HT1080 (cell line): ENCODE data around the gene VAMP5. TPM values are rescaled to one million over a fixed set of nuclear protein-coding genes. Genes with fewer than 3 reads are reported as not detected.
A peak's percentile ranks its signal among the peaks of the same experiment; 100 is the strongest.
"Not testable (repeated sequence)": the region's sequence is repeated elsewhere in the genome, so short reads cannot be mapped to it uniquely, and the experiment has no call there.

ENCODE experiments used
- DNase-seq: peaks from one replicate; pipeline ENCODE4 v3.0.0-alpha.2; 2015; ENCODE audit warnings: low read depth
- total RNA-seq: library from RNA; depleted of rRNA; stranded (reverse); fragments of >200 nt; shearing (Covaris generic); gene quantifications from 2 replicates; pipeline ENCODE4 v1.2.3, GENCODE V29; 2014

The VAMP5 gene
- total RNA-seq, 1 experiment from 2014 or later, result not detected

DNA sequence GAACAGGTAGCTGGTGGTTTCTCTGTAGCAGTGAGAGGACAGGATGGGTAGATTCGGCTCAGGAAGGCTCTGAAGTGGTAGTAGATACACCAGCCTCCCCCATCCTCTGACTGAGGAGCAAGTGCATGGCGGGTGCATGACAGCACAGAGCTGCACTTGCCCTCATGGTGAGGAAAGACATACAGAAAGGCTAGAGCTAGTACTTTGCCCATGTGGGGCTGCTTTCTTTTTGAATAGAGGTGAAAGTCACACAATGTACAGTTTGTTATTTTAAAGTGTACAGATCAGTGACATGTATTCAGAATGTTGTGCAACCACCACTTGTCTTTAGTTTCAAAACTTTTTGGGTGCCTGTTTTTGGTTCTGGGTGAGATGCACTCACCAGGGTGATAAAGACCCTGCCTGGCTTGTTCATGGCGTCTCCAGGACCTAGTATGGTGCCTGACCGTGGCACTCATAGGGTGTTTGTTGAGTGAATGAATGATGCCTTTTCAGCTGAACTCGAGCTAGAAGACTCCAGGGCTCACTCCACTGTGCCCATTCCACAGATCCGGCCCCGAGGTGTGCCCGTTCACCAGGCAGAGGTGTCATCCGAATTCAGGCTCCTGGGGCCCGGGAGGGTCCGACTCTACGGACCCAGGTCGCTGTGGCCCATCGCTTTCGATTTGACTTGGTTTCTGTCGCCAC, 421 bp upstream of the VAMP5 start:
- DNase-seq, result no peak

DNA sequence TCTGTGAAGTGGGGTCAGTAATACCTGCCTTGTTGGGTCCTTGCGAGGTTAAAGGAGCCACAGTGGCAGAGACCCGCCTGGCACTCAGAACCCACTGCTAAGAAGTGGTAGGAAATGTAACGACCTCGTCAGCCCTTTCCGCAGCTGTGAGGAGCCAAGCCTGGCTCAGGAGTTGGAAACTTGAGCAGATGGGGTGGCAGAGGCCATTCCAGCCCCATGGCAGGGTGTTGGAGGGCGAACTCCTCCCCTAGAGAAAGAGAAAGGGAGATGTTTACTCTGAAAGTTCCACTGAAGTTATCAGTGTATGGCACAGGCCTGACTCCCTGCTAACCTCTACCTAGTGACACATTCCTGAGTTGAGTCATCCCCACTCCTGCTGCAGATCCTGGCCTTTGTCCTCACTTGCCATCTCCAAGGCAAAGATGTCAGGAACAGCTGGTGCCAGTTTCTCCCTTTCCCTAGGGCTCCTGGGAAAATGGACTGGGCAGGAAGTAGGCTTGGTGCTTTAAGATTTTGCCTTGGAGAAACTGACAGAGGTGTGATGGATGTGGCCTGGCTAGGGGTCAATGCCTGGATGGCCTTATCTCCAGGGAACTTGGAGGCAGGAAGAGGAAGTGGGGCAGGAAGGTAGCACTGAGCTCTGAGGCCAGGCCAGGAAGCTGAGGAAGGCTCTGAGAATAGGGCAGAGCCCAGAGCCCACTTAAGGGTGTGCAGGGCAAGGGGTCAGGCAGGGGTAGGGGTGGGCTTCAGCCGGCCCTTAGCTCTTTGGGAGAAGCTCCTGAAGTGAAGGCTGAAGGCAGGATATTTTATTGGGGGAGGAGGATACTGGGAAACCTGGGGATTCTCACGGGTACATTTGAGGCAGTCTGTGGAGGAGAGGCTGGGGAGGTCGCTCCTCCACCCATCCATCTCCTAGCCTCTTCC, 888 bp downstream of the VAMP5 start:
- peak; percentile 82 for DNase-seq

DNA sequence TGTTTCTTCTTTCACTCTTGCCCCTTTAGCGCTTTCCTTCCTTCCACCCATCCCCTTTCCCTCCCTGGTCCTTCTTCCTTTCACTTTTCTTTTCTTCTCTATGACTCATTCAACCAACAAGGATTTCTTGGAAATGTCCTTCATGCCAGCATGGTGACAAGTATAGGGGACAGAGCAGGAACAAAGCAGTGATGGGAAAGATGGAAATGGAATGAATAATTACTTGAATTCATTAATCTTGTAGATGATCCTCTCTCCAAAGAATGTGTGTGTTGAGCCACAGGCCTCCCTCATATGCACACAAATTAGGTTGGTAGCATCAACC, 1.5 kb downstream of the VAMP5 start:
- DNase-seq, result peak; percentile 64

DNA sequence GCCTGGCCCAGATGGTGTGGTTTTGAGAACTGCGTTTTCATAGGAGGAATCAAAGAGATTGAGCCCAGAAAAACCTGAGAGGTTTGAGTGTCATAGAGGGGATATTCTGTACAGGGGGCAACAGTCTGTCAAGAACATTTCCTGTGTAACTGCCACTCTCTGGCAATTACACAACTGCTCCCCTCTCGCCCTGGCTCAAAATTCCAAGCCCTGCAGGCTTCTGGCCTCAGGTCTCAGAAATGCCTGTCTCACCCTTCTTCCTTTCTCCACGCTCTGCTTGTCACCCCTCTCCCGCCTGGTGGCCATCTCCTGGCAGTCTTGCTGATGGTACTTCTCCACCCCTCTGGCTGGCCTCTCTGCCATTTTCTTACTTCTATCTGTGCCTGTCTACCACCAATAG, 4.0 kb downstream of the VAMP5 start:
- DNase-seq, result no peak

DNA sequence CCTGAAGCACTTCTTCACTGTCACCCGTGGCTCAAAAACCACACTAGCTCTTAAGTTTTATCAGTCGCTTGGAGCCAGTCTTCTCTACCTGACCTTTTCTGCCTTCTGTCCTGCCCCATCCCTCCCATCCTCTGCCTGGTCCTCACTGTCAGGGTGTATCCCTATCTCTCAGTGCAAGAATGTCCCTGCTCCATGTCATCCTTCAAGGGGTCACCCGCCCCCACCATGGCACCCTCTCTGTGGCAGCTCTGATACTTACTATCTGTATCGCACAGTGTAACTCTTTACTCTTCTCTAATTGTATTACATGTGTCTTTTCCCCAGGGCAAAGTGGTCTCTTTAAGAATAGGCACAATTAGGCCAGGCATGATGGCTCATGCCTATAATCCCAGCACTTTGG, 4.4 kb downstream of the VAMP5 start:
- DNase-seq, result no peak

DNA sequence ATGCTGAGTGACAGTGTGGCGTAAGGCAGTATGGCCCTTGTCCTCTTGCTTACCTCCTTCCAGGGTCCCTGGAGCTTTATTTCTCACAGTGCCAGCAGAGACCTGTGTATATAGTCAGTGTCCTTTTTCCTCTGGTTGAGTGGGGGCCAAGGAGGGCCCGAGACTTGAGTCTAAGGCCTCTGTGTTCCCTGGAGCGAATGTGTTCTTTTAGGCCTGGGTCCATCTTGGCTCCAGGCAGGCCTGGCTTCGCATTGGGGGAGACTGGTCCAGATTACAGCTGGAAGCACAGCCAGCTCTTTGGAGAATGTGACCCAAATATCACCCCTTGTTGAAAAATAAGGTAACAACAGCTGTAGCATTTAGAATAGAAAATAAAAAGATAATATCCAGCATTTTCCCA, 5.0 kb downstream of the VAMP5 start:
- no peak for DNase-seq

DNA sequence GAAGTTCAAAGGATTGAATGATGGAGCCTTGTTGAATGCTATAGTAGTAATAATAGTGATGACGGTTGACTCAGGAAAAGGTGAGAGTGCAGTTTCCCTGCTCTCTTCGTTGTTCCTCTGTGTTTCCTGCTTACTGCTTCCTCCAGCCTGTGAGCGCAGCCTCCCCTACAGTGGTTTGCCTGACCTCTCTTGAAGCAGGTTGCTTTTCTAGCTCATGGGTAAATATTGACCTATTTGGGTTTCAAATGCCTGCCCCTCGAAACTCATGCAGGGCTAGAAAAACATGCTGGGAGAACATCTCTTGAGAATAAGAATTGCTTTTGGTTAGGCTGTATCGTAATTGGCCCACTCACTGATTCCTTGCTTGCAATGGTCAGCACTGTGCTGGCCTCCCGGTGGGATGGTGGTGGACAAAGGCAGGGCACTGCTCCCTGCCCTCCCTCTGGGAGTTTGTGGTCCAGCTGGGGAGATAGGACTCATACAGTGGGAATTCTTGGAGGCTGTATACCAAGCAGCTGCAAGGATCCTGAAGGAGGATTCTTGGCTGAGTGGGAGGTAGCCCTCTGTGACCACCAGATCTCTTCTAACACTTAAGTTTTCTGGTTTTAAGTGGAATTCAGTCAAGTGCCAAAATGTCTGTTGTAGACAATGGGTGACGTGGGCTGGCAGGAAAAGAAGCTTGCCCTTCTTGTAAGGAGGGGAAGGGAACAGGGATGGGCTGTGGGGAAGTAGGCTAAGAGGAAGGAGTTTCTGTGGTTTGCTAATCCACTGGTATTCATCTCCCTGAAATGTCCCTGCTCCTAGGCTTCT, 6.0 kb downstream of the VAMP5 start:
- peak; percentile 75 for DNase-seq

DNA sequence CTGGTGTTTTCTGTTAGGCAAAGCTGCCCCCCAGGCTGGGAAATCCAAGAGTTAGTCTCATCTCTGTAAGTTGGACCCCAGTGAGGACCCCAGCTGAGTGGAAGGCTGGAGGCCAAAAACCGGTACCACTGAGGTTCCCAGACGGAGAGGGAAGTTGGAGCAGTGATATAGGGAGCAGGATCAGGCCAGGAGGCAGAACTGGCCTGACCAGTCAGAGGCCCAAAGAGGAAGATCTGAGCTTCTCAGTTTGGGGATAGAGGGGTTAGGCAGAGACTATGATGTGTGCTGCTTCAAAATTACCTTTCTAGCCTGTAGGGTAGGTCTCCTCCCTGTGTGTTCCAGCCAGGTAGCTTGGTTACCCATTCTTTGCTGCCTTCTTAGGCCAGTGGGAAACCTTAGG, 6.7 kb downstream of the VAMP5 start:
- no peak for DNase-seq

DNA sequence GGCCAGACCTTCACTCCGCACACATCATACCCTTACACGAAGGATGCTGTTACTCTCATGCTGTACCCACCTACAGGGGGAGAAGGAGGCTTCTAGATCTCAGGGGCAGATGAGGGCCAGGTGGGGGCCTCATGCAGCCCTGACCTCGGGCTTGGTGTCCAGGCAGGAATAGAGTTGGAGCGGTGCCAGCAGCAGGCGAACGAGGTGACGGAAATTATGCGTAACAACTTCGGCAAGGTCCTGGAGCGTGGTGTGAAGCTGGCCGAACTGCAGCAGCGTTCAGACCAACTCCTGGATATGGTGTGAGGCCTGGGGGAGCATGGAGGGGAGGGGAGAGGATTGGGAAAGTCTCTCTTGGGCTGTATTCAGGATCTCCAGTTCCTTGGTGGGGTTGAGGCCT, 7.3 kb downstream of the VAMP5 start:
- no peak for DNase-seq

DNA sequence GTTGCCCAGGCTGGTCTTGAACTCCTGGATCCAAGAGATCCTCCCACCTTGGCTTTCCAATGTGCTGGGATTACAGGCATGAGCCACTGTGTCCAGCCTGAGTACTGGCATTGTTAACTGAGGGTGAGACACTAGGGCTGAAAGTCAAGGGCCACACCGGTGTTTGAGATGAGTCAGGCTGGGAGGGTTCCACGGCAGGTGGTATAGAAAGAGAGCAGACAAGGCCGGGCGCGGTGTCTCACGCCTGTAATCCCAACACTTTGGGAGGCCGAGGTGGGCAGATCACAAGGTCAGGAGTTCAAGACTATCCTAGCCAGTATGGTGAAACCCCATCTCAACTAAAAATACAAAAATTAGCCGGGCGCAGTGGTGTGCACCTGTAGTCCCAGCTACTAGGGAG, 8.1 kb downstream of the VAMP5 start:
- not testable (repeated sequence) for DNase-seq

DNA sequence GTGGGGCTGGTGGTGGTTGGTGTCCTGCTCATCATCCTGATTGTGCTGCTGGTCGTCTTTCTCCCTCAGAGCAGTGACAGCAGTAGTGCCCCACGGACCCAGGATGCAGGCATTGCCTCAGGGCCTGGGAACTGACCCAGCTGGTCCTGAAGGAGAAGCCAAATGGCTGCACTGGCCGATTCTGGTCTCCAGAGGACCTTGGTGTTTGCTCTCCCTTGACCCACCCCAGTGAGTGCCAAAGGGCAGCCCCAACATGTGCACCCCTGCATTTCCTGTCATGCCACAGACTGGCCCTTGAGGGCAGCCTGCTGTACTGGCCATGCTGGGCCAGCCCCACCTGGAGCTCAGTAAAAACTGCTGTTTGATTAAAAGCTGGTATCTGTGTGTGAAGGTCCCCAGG, 8.8 kb downstream of the VAMP5 start:
- DNase-seq, result no peak

DNA sequence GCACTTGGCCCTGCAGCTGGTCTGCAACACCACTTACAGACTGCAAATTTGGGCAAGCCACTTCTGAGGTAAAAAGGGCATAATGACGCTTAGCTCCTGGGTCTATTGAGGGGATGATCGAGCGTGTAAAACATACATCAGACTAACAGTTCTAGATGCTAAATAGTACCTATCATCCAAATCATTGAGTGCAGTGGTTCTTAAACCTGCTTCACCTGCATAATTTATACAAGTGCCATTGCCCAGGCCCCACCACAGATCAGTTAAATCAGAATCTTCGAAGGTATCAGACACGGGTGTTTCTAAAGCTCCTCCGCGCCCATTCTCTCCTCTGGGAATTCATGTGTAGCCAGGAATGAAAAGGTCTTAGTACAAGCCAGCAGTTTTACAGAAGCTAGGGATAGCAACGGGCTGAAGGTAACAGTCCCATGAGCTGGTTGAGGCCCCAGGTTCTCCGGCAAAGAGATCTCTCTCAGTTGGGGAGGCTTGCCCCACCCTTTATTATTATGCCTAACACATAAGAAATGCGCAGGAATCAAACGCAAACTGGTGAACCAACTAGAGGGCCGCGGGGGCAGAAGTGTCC, 10.6 kb downstream of the VAMP5 start:
- no peak for DNase-seq

DNA sequence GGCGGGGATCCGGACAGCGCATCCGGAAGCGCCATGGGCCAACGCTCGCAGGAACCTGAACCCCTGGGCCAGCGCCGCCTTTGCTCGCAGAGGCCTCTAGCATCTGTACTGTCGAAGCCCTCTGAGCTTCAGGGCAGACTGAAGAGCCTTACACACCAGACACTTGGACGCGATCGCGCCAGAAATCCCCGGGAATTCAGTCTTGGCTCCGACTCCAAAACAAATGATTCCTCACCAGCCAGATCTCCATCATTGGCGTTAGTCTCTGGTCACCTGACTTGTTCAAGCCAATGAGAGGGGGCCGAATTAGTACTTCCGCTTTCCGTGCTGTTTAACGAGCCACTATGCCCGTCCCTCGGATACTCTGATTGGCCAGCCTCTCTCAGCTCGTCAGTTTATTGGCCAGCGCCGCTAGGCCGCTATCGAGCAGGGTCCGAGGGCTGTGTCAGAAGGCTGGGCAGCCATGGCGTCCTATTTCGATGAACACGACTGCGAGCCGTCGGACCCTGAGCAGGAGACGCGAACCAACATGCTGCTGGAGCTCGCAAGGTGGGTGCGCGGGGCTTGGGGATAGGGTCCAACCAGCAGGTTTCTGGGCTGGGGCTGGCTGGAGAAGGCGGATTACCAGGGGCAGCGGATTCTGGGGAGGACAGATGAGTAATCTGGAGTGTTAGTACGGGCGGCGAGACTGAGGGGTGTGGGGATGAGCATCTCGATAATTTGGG, 11.2 kb downstream of the VAMP5 start, which contains the start of gene RNF181:
RNF181 (plus strand) TSS at position 445 of the 725 bp plus-strand sequence; CDS start at position 464, 19 bp downstream.
- DNase-seq, result peak; percentile 97

DNA sequence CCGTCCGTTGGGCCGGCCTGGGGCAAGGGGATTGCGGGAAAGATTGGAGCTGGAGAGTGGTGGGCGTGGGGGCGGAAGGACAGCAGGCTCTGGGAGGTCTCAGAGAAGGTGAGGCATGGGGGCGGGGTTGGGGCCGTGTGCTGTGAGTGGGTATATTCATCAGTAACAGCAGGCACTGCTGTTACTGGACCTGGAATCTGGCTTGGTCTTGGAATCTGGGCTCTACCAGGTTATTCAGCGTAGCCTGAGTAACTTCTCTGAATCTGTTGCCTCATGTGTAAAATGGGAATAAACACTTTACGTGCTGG, 11.7 kb downstream of the VAMP5 start:
- DNase-seq, result no peak

DNA sequence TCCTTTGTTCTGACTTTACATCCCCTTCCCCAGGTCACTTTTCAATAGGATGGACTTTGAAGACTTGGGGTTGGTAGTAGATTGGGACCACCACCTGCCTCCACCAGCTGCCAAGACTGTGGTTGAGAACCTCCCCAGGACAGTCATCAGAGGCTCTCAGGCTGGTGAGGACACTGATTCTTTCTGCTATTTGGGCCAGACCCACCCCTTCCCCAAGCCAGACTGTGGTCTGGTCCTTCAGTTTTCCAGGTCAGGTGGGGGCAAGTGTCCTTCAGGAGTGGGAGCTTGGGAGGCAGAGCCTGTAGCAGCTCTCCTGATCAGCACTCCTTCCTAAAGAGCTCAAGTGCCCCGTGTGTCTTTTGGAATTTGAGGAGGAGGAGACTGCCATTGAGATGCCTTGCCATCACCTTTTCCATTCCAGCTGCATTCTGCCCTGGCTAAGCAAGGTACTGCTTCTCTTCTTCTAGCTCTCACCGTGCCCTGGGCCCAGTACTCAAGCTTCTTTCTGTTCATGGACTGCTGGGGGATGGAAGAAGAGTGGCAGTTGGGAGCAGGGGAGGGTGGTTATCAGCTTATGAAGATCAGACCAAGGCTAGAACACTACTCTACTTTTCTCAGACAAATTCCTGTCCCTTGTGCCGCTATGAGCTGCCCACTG, 12.4 kb downstream of the VAMP5 start:
- no peak for DNase-seq

DNA sequence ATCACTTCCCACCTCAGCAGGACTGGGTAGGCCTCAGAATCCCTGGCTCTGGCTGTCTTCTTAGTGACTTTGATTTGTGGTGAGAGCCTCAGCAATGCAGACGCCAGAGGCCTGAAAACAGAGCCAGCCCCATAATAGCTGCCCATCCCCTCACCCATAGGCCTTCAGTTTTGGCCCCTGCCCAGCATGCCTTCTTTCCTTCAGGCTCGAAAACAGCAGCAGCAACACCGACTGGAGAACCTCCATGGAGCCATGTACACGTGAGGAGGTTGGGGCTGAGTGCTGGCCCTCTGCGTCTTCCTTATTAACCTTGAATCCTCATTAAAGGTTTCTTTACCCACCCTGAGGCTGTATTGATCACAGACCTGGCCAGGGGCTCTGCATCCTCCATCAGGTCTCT, 13.0 kb downstream of the VAMP5 start:
- DNase-seq, result no peak

DNA sequence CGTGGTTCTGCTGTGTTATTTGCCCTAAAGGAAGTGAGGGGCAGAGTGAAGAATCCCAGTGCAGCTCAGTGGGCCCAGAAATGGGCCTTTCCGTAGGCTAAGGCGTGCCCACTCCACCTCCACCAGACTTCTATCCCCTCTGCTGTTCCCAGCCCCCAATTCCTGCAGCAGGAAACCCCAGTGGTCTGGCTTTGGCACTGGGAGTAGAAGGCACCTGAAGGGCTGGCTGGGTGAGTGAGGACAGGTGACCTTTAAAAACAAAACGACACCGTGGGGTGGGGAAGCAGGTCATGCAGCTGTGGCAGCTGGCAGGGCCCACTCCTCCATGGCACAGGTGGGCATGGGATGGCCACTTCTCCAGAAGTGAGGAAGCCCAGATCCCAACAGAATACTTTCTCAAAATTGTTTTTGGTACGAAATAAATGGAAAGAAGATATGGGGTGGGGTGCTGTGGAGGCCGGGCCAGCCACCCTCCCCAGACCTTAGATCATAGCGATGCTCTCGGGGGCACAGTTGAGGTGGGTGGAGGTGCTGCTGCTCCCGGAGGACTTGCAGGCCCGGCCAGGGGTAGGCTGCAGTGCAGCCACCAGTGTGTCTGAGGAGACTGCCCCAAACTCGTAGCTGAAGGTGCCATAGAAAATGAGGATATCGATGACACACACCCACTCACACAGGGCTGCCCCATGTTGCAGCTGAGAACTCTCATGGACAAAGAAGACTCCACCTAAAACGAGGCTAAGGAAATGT, 14.5 kb downstream of the VAMP5 start:
- DNase-seq, result no peak

DNA sequence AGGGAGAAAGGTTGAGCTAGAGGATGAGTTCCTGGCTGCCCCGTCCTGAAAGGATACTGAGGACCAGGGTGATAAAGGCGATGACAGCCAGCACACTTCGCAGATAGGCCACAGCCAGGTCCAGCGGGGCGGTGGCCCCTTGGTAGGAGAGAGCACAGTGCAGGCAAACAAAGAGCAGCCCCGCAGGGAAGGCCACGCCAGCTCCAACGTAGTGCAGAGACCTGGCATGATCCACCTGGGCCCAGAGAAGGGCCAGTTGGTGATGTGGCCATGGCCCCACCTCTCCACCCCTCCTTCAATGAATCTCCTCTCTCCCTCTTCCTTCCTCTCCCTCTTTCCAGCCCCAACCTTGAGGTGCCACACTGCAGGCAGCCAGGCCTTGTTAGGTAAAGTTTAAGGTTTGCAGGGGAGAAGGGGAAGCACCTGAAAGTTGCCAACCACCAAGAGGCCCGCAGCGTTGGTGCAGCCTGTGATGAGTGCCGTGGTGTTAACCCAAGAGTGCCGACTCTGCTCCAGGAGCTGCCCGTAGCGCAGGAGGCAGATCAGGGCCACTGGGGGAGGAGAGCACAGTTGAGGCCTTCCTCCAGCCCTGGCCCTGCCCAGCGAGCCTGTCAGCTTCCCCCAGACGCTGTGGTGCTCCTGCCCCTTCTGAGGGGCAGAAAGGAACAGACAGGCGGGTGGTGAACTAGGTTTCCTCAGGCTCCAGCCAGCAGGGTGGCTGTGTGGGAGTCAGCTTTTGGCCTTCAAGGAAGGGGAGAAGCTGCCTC, 15.4 kb downstream of the VAMP5 start:
- no peak for DNase-seq

DNA sequence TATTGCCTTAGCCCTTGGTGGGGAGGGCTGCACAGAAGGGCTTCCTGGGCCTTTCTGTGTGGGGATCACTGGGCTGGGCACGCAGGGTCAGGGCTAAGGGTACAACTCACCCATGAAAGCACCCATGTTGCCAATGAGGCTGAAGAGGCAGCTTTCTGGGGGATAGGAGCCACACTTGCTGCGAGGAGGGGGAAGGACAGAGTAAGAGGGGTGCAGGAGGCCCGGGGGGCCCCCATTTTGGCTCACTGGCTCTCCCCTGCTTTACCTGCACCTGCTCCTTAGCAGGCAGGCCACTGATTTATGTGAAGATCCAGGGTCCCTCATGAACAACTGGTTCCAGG, 16.0 kb downstream of the VAMP5 start:
- no peak for DNase-seq
